Retinal pigment epithelial cell (primary cell): ENCODE data around the gene PLD1.

Experiments used
- DNase-seq: peaks from one replicate; pipeline ENCODE4 v3.0.0-alpha.2; 2010; ENCODE audit warnings: low read depth
- H3K4me3 ChIP-seq: 2 replicates; pipeline ENCODE4 v1.5.1; 2011; ENCODE audit warnings: mild to moderate bottlenecking, low read length, control low read depth, moderate library complexity
- CTCF ChIP-seq: conservative IDR thresholded peaks from 2 replicates; pipeline ENCODE4 v1.5.1; 2011; ENCODE audit warnings: low read depth, low read length, control low read depth, inconsistent platforms

Gene PLD1

GRCh38 chr3:171772427-171773056, 37.7 kb downstream of the PLD1 start:
- TF ChIP-seq CTCF: peak; percentile 83
- H3K4me3 ChIP-seq: no peak overlapping the region
- DNase-seq: no peak

GRCh38 chr3:171770689-171771620, 39.3 kb downstream of the PLD1 start:
- TF ChIP-seq CTCF: no peak
- peak; percentile 60 for DNase-seq
- peak overlapping the region; percentile 48 for H3K4me3 ChIP-seq

GRCh38 chr3:171769461-171769860, 40.8 kb downstream of the PLD1 start:
- no peak overlapping the region for H3K4me3 ChIP-seq
- TF ChIP-seq CTCF: no peak
- no peak for DNase-seq

DNA sequence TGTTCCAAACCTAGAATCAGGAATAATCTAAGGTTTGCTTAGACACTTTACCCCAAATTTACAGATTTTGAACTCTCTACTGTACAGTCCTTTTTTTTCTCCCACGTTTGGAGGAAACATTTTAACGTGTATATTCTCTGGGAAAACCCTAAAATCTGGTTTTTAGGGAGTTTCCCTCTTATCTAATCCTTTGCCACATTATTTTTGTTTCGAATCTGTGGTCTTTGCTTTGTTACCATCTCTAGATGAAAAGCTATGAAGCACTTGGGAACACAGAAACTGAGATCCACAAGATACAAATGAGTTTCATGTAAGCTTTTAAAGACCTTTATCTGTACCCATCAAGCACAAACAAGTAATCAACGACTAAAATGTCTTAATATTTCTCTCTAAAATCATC, 41.3 kb downstream of the PLD1 start:
- no peak overlapping the region for H3K4me3 ChIP-seq
- no peak for DNase-seq
- TF ChIP-seq CTCF: no peak

DNA sequence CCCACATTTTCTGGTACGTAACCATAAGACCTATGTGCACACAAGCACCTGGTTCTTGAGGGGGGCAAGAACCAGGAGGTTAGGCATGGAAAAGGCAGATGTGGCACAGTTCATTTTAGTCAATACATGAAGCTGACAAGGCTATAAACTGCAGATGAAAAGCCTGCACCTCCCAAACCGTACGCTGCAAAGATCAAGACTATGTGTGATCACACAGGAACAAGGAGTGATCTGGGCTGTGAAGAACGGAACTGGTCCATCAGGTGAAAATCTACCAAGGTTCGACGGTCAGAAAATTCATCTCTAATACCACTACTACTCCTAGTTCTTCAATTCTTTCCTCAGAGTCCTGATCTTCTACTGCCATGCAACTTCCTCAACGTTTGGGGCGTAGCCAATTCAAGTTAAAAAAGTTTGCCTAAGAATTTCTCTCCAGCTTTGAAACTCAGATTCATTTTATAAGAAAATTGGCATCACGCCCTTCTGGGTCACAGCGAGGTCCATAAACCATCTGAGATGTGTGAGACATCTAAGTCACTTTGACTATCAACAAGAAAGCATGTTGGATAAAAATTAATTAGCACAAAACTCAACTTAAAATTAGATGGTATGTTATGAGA, 41.9 kb downstream of the PLD1 start:
- H3K4me3 ChIP-seq: no peak overlapping the region
- no peak for TF ChIP-seq CTCF
- DNase-seq: no peak

DNA sequence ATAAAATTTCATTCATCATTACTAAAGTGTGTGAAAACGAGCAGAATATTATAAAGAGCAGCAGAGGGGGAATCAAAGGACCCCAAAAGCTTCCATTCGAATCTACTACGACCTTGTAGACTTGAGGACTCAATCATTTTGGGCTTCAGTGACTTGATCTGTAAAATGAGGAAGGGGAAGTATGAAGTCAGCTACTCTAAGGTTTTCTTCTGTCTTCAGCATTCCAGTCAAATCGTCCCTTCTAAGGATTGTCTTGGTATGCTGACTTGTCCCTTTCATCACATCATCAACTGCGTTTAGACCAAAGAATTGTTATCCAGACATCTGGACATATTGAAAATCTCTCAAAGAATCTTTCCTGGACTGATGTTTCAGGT, 44.8 kb downstream of the PLD1 start:
- no peak for TF ChIP-seq CTCF
- DNase-seq: no peak

More for the DNA sequence above, 44.8 kb downstream of the PLD1 start:
- H3K4me3 ChIP-seq: no peak overlapping the region
